Tibial nerve (tissue), 3 donors: ENCODE measurements around the gene CAPN12.

Experiments
- CTCF ChIP-seq, 5 experiments: fragments of 200-600 bp in 3 of 5; fragments of 450-650 bp in 2 of 5; sonication (generic) in 3 of 5; IDR thresholded peaks; one replicate each; pipeline ENCODE4 v1.5.1; 2016 to 2019; ENCODE audit warnings: antibody characterized with exemption in 5 of 5, mild to moderate bottlenecking in 3 of 5, moderate library complexity in 2 of 5
- POLR2A ChIP-seq, 2 donors: fragments of 450-650 bp; IDR thresholded peaks; one replicate each; pipeline ENCODE4 v1.6.1; 2017; ENCODE audit warnings: antibody characterized with exemption in 2 of 2, mild to moderate bottlenecking in 2 of 2, moderate library complexity in 2 of 2

DNA sequence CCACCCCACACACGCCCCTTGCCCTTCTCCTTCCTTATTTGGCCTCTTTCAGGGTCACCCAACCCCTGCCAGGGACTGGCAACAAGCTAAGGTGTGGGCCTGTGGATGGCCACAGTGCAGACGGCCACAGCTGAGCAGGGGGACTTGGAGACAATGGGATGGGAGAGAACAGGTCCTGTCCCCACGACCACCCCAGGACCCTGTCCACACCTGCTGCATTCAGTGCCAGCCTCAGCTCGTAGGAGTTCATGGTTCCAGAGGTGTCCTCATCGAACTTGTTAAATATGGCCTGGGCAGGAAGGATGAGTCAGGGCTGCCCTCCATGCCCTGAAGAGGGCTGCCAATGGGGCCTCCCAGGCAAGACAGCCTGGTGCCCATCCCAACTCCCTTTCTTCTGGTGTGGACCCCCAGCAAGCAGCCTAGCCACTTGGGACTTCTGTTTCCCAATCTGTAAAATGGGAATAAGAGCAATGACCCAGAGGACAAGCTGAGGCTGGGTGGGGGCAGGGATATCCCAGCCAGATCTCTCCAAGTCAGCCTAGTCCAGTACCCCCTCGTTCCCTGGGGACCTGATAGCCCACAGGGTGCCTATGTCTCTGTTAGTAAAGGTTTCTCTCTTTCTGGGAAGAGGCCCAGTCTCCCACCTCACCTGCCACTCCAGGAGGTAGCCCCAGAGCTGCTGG is 10.6 kb downstream of the CAPN12 start:
- no peak for TF ChIP-seq CTCF (IDR thresholded peaks at IDR 0.05)
- no peak for TF ChIP-seq POLR2A (IDR thresholded peaks at IDR 0.05)
